HG03159 (cell line): Measurements from ENCODE around the gene LDAF1.
"Not testable (repeated sequence)": the region's sequence is repeated elsewhere in the genome, so short reads cannot be mapped to it uniquely, and the experiment has no call there.

Source experiments
- ATAC-seq: cut with Tn5 transposase; IDR thresholded peaks from one replicate; pipeline ENCODE4 v1.9.1; 2021; ENCODE audit warnings: mild to moderate bottlenecking, moderate library complexity; ENCODE audit not compliant: unreplicated experiment

The LDAF1 gene

GRCh38 chr16:21158208-21159110 lies at the start of gene LDAF1:
Gene LDAF1 (plus strand): TSS chr16:21158674. CDS start chr16:21161183, 2,509 bp downstream.
- peak; percentile 85 for ATAC-seq

GRCh38 chr16:21115551-21115950 lies 42.9 kb upstream of the LDAF1 start:
- not testable (repeated sequence) for ATAC-seq

GRCh38 chr16:21116148-21116693 lies 42.3 kb upstream of the LDAF1 start:
- ATAC-seq: no peak

- ATAC-seq: no peak
Observed at GRCh38 chr16:21117567-21117966, 40.9 kb upstream of the LDAF1 start.

- ATAC-seq: no peak
Observed at GRCh38 chr16:21120976-21121520, 37.4 kb upstream of the LDAF1 start.

- no peak for ATAC-seq
Observed at GRCh38 chr16:21125191-21125590, 33.3 kb upstream of the LDAF1 start.

GRCh38 chr16:21126518-21126917 lies 32.0 kb upstream of the LDAF1 start:
- no peak for ATAC-seq

- ATAC-seq: no peak
Observed at GRCh38 chr16:21128991-21129390, 29.5 kb upstream of the LDAF1 start.

- ATAC-seq: no peak
Observed at GRCh38 chr16:21130811-21131210, 27.7 kb upstream of the LDAF1 start.

GRCh38 chr16:21134053-21134452 lies 24.4 kb upstream of the LDAF1 start:
- ATAC-seq: no peak

- ATAC-seq: no peak
Observed at GRCh38 chr16:21145738-21146137, 12.7 kb upstream of the LDAF1 start.

- no peak for ATAC-seq
Observed at GRCh38 chr16:21150375-21151001, 8.0 kb upstream of the LDAF1 start, which contains the start of gene DNAH3. Gene DNAH3 (minus strand): TSS chr16:21150846. CDS start chr16:21150319, 527 bp downstream.

GRCh38 chr16:21152160-21153030 lies 6.1 kb upstream of the LDAF1 start:
- ATAC-seq: not testable (repeated sequence)

GRCh38 chr16:21153124-21153729 lies 5.2 kb upstream of the LDAF1 start:
- ATAC-seq: not testable (repeated sequence)

GRCh38 chr16:21156011-21156410 lies 2.5 kb upstream of the LDAF1 start:
- not testable (repeated sequence) for ATAC-seq

GRCh38 chr16:21156767-21157467 lies 1.6 kb upstream of the LDAF1 start:
- ATAC-seq: no peak

GRCh38 chr16:21157632-21158031 lies 842 bp upstream of the LDAF1 start:
- ATAC-seq: no peak

GRCh38 chr16:21159281-21159951 lies 942 bp downstream of the LDAF1 start:
- no peak for ATAC-seq

GRCh38 chr16:21160276-21160675 lies 1.8 kb downstream of the LDAF1 start:
- no peak for ATAC-seq
